H1 (cell line): Measurements from ENCODE around the gene SH3D19. TPM values are rescaled to one million over a fixed set of nuclear protein-coding genes. Genes with fewer than 3 reads are reported as not detected.

Experiments used
- CTCF ChIA-PET: fragments of 300-600 bp; sonication (Branson Sonifier 250); formaldehyde crosslinking; loops from one replicate; lab custom pipeline; 2021; ENCODE audit not compliant: partially characterized antibody; lab: Charles Lee
- POLR2A ChIA-PET: fragments of 300-600 bp; sonication (Branson Sonifier 250); formaldehyde crosslinking; loops from one replicate; lab custom pipeline; 2021; ENCODE audit warnings: inconsistent platforms; ENCODE audit not compliant: partially characterized antibody; lab: Charles Lee
- DNase-seq, 2 experiments: peaks; one replicate each; pipeline versions ENCODE4 v3.0.0 to v3.0.0-alpha.2; 2010 to 2022; ENCODE audit warnings: low spot score in 2 of 2, low read depth in 1 of 2, mixed read lengths in 1 of 2
- FAIRE-seq: peaks from 2 replicates; lab custom pipeline; 2011; peaks lifted over from hg19 to GRCh38; lab: Jason Lieb, UNC
- H2AFZ ChIP-seq: 2 replicates; pipeline ENCODE4 v1.8.1; 2012; ENCODE audit warnings: low read length, inconsistent platforms
- H2AK5ac ChIP-seq: 2 replicates; pipeline ENCODE4 v1.6.1; 2013; ENCODE audit warnings: low read depth, low read length
- H2BK120ac ChIP-seq: replicated peaks from 2 replicates; pipeline ENCODE3; 2013; ENCODE audit warnings: low read depth, low read length, inconsistent platforms
- H2BK12ac ChIP-seq: 2 replicates; pipeline ENCODE4 v1.6.1; 2013; ENCODE audit warnings: low read depth, low read length
- H2BK15ac ChIP-seq: 2 replicates; pipeline ENCODE4 v1.6.1; 2013; ENCODE audit warnings: low read length
- H2BK20ac ChIP-seq: 2 replicates; pipeline ENCODE4 v1.6.1; 2013; ENCODE audit warnings: low read length
- H2BK5ac ChIP-seq: 2 replicates; pipeline ENCODE4 v1.6.1; 2013; ENCODE audit warnings: low read depth, low read length
- H3K14ac ChIP-seq: 2 replicates; pipeline ENCODE4 v1.6.1; 2013; ENCODE audit warnings: inconsistent platforms; ENCODE audit not compliant: insufficient read length
- H3K18ac ChIP-seq: 2 replicates; pipeline ENCODE4 v1.6.1; 2013; ENCODE audit warnings: low read length; ENCODE audit errors: extremely low read depth
- H3K23ac ChIP-seq: 2 replicates; pipeline ENCODE4 v1.6.1; 2013; ENCODE audit warnings: inconsistent platforms; ENCODE audit not compliant: insufficient read length
- H3K23me2 ChIP-seq: 2 replicates; pipeline ENCODE4 v1.6.1; 2013; ENCODE audit warnings: low read depth, low read length
- H3K27ac ChIP-seq: 2 replicates; pipeline ENCODE4 v1.6.1; 2011; ENCODE audit warnings: low read depth, low read length, inconsistent platforms
- H3K27me3 ChIP-seq, 4 experiments: replicated peaks in 1 of 4; 1 replicate in 1 of 4; 2 replicates in 3 of 4; pipeline versions ENCODE4 v1.6.1 to v1.8.1; 2011 to 2013; ENCODE audit warnings: low read length in 3 of 4, mild to moderate bottlenecking in 3 of 4, inconsistent platforms in 2 of 4, mixed read lengths in 2 of 4, moderate library complexity in 1 of 4; ENCODE audit not compliant: control insufficient read depth in 3 of 4, insufficient read depth in 3 of 4; ENCODE audit errors: extremely low read depth in 1 of 4
- H3K36me3 ChIP-seq, 4 experiments: 2 replicates each; pipeline versions ENCODE4 v1.6.1 to v1.8.1; 2011 to 2013; ENCODE audit warnings: mild to moderate bottlenecking in 4 of 4, low read length in 3 of 4, moderate library complexity in 2 of 4, control low read depth in 1 of 4, inconsistent platforms in 1 of 4; ENCODE audit not compliant: insufficient read depth in 4 of 4, control insufficient read depth in 2 of 4
- H3K4ac ChIP-seq: replicated peaks from 2 replicates; pipeline ENCODE3; 2013; ENCODE audit warnings: low read length, low read depth, mixed read lengths, inconsistent platforms; ENCODE audit not compliant: insufficient read length
- H3K4me1 ChIP-seq, 4 experiments: replicated peaks in 1 of 4; 1 replicate in 1 of 4; 2 replicates in 3 of 4; pipeline versions ENCODE4 v1.6.1 to v1.8.1; 2011 to 2013; ENCODE audit warnings: low read length in 3 of 4, inconsistent platforms in 2 of 4, mixed read lengths in 1 of 4; ENCODE audit not compliant: insufficient read depth in 4 of 4, control insufficient read depth in 3 of 4
- H3K4me2 ChIP-seq, 2 experiments: 2 replicates each; pipeline versions ENCODE4 v1.6.1 to v1.8.1; 2011 to 2013; ENCODE audit warnings: low read depth in 2 of 2, low read length in 2 of 2, control low read depth in 1 of 2, inconsistent platforms in 1 of 2, mild to moderate bottlenecking in 1 of 2; ENCODE audit not compliant: insufficient read depth in 1 of 2
- H3K4me3 ChIP-seq, 4 experiments: fragments of 200-600, 300-600 bp in 1 of 4; sonication (generic), shearing (Covaris generic), sonication (Bioruptor Twin) in 1 of 4; 2 replicates each; pipeline versions ENCODE4 v1.5.1 to v1.8.1; 2011 to 2016; ENCODE audit warnings: low read length in 4 of 4, low read depth in 3 of 4, control low read depth in 2 of 4, inconsistent platforms in 2 of 4, mild to moderate bottlenecking in 2 of 4, mixed read lengths in 1 of 4, moderate library complexity in 1 of 4; ENCODE audit not compliant: insufficient read depth in 2 of 4; ENCODE audit errors: extremely low read depth in 1 of 4
- H3K56ac ChIP-seq: replicated peaks from 2 replicates; pipeline ENCODE3; 2013; ENCODE audit warnings: low read depth, mild to moderate bottlenecking, mixed read lengths, low read length, inconsistent platforms; ENCODE audit not compliant: insufficient read length
- H3K79me1 ChIP-seq: 2 replicates; pipeline ENCODE4 v1.6.1; 2013; ENCODE audit warnings: low read depth, low read length, control low read depth
- H3K79me2 ChIP-seq, 2 experiments: 2 replicates each; pipeline versions ENCODE4 v1.6.1 to v1.8.1; 2012 to 2013; ENCODE audit warnings: low read length in 2 of 2, mild to moderate bottlenecking in 2 of 2, inconsistent platforms in 1 of 2; ENCODE audit not compliant: insufficient read depth in 2 of 2, control insufficient read depth in 1 of 2
- H3K9ac ChIP-seq, 4 experiments: replicated peaks in 1 of 4; 1 replicate in 1 of 4; 2 replicates in 3 of 4; pipeline versions ENCODE4 v1.6.1 to v1.8.1; 2011 to 2013; ENCODE audit warnings: low read depth in 3 of 4, low read length in 3 of 4, control low read depth in 2 of 4, mild to moderate bottlenecking in 2 of 4, moderate library complexity in 2 of 4, inconsistent platforms in 1 of 4; ENCODE audit errors: extremely low read depth in 1 of 4
- H3K9me3 ChIP-seq, 2 experiments: 2 replicates each; pipeline versions ENCODE4 v1.6.1 to v1.8.1; 2012 to 2013; ENCODE audit warnings: mild to moderate bottlenecking in 2 of 2, moderate library complexity in 2 of 2, control low read depth in 1 of 2, inconsistent platforms in 1 of 2, low read depth in 1 of 2, low read length in 1 of 2, mixed read lengths in 1 of 2; ENCODE audit not compliant: insufficient read depth in 2 of 2
- H4K20me1 ChIP-seq, 2 experiments: replicated peaks in 1 of 2; 2 replicates each; pipeline versions ENCODE3 to v1.8.1; 2011 to 2013; ENCODE audit warnings: inconsistent platforms in 2 of 2, low read length in 2 of 2, mild to moderate bottlenecking in 1 of 2; ENCODE audit not compliant: insufficient read depth in 2 of 2, control insufficient read depth in 1 of 2
- H4K5ac ChIP-seq: 2 replicates; pipeline ENCODE4 v1.6.1; 2013; ENCODE audit warnings: low read length, low read depth, mixed read lengths, inconsistent platforms; ENCODE audit not compliant: insufficient read length
- H4K8ac ChIP-seq: 2 replicates; pipeline ENCODE4 v1.8.0; 2013; ENCODE audit warnings: mild to moderate bottlenecking, moderate library complexity, low read length, inconsistent platforms; ENCODE audit not compliant: insufficient read depth; ENCODE audit errors: extremely low read depth
- H4K91ac ChIP-seq: replicated peaks from 2 replicates; pipeline ENCODE3; 2013; ENCODE audit warnings: low read length, mixed read lengths, inconsistent platforms; ENCODE audit not compliant: insufficient read length
- ASH2L ChIP-seq: fragments of 200-600, 300-600 bp; sonication (generic); IDR thresholded peaks from one replicate; pipeline ENCODE4 v1.7.1; 2017; ENCODE audit warnings: low read length
- BCL11A ChIP-seq, 2 experiments: IDR thresholded peaks; one replicate each; pipeline ENCODE4 v1.6.1; 2011; ENCODE audit warnings: low read depth in 2 of 2, low read length in 2 of 2, mild to moderate bottlenecking in 2 of 2
- CBX8 ChIP-seq: fragments of 300-800, 300-1000 bp; sonication (generic); IDR thresholded peaks from 2 replicates; pipeline ENCODE4 v1.7.1; 2016; ENCODE audit warnings: low read depth, low read length, borderline replicate concordance
- CTBP2 ChIP-seq: IDR thresholded peaks from 2 replicates; pipeline ENCODE4 v1.7.0; 2011; ENCODE audit warnings: borderline replicate concordance, mild to moderate bottlenecking, moderate library complexity, mixed read lengths, low read length; ENCODE audit not compliant: insufficient read depth, insufficient read length
- JUN ChIP-seq: IDR thresholded peaks from 2 replicates; pipeline ENCODE4 v1.6.1; 2011; ENCODE audit warnings: low read depth, mild to moderate bottlenecking, improper control_type of control experiment, low read length
- TAF7 ChIP-seq: optimal IDR thresholded peaks from 2 replicates; pipeline ENCODE3; 2011; ENCODE audit warnings: low read depth, mild to moderate bottlenecking, inconsistent platforms, low read length, moderate library complexity, borderline replicate concordance
- whole genome bisulfite sequencing, 2 experiments: shearing (Covaris generic) in 1 of 2; methylation state at CpG; one replicate each; pipeline versions ENCODE4 v1.1.6 to v1.1.7; 2013 to 2015; ENCODE audit warnings: low lambda C conversion rate in 2 of 2, mixed read lengths in 2 of 2, inconsistent platforms in 1 of 2, low coverage in 1 of 2, missing lambda C conversion rate in 1 of 2; ENCODE audit not compliant: insufficient replicate concordance in 2 of 2, insufficient coverage in 1 of 2, insufficient read length in 1 of 2; ENCODE audit errors: extremely low coverage in 1 of 2, missing lambda C conversion rate in 1 of 2; 5-methylcytosine and 5-hydroxymethylcytosine counted together
- polyA plus RNA-seq, 7 experiments: library from polyadenylated mRNA; depleted of rRNA in 3 of 7; stranded (reverse) in 5 of 7; unstranded in 2 of 7; fragments of >200 nt in 5 of 7; fragments of 200-250 nt in 2 of 7; gene quantifications; 1 replicate in 5 of 7; 2 replicates in 1 of 7; 4 replicates in 1 of 7; pipeline versions ENCODE4 v1.2.1 to v1.2.3, GENCODE V29; 2011 to 2013; ENCODE audit warnings: missing spikeins in 2 of 7, mixed read lengths in 2 of 7
- total RNA-seq: library from RNA; stranded (reverse); fragmentation: NEBNext Ultra II Directional; extraction: Animal tissue kit (Norgen Biotek cat#: 25700); gene quantifications from 2 replicates; pipeline ENCODE4 v1.2.1, GENCODE V29; 2021

Gene SH3D19
- total and polyA plus RNA-seq, 2 of the 8 experiments (the other 6 are each of a cell fraction or from before 2014, with no cell fraction given), result 11.7 to 51.3 TPM

- Histone ChIP-seq H3K79me1 (0 out of 2 replicates have a peak, but pooled peaks cover 2% of the 10 kb centered on the region), H3K4me2 (peak overlapping the region; percentile 67 to 93), H3K23ac (no peak overlapping the region), H3K27ac (no peak overlapping the region), H3K4me1 (peaks cover 2 to 8% (median 6%) of the 10 kb centered on the region in 4 experiments; a peak in 4 of 7 replicates), H3K9me3 (no peaks in the 10 kb centered on the region), H2BK5ac (no peak overlapping the region), H3K9ac (no peak overlapping the region), H2AFZ (peak overlapping the region; percentile 87), H3K14ac (no peak overlapping the region), H3K27me3 (no peaks in the 10 kb centered on the region), H3K36me3 (no peaks in the 10 kb centered on the region), H3K56ac (no peak overlapping the region), H4K20me1 (peaks cover 0 to 3% of the 10 kb centered on the region in 2 experiments), H2BK12ac (no peak overlapping the region), H3K23me2 (peaks cover 4% of the 10 kb centered on the region; the same call in 1 of the 2 replicates), H3K4me3 (peak overlapping the region; percentile 65 to 86 (median 82)), H3K79me2 (peaks cover 5 to 33% of the 10 kb centered on the region in 2 experiments; a peak in 3 of 4 replicates), H4K8ac (no peak overlapping the region), H3K4ac (no peak overlapping the region), H4K5ac (no peak overlapping the region), H2BK120ac (no peak overlapping the region), H2AK5ac (no peak overlapping the region), H2BK20ac (no peak overlapping the region), H4K91ac (peak overlapping the region; percentile 1), H2BK15ac (no peak overlapping the region), H3K18ac (no peak overlapping the region)
- 67% methylated on average over 6 of the region's 6 CpGs; no CpG with 5 or more reads in 1 of the 2 experiments for WGBS, 2 experiments
- FAIRE-seq (peak; percentile 50), DNase-seq (no peak)
- ChIA-PET CTCF (interaction anchor here (0.9 to 3.8 kb wide), 3 partner anchors 37 to 55 kb away, joined by 3 to 21 read pairs (median 5); partner anchors contain the start of gene PRSS48), POLR2A (interaction anchor here (0.7 to 4.4 kb wide), 24 partner anchors 8 to 364 kb away, joined by 3 to 30 read pairs (median 6); partner anchors contain the start of genes PRSS48 and RPS3A)
- no peak for TF ChIP-seq BCL11A (IDR thresholded peaks at IDR 0.05; ENCODE audit: low read depth in 2 of 2, low read length in 2 of 2)
- no peak for TF ChIP-seq CTBP2
- no peak for TF ChIP-seq ASH2L
- no peak for TF ChIP-seq CBX8
- no peak for TF ChIP-seq JUN
- no peak for TF ChIP-seq TAF7
Observed at GRCh38 chr4:151325949-151326246, 493 bp upstream of the SH3D19 start.
